Left lung (tissue), 10 donors: ENCODE measurements around the gene SERINC1. TPM values are rescaled to one million over a fixed set of nuclear protein-coding genes. Genes with fewer than 3 reads are reported as not detected.

Experiments
- ATAC-seq: fragments of 200-7000 bp; cut with Tn5 transposase; one replicate; pipeline ENCODE4 v1.9.1; 2020; ENCODE audit warnings: moderate library complexity
- DNase-seq, 4 donors: peaks; one replicate each; pipeline ENCODE4 v3.0.0-alpha.2; 2013 to 2020
- H3K27ac ChIP-seq, 2 donors: fragments of 200-600 bp; sonication (generic) in 1 of 2; one replicate each; pipeline versions ENCODE4 v1.5.0 to v1.8.0; 2020 to 2021
- H3K27me3 ChIP-seq, 2 donors: fragments of 200-600 bp; sonication (generic) in 1 of 2; one replicate each; pipeline versions ENCODE4 v1.5.0 to v1.8.0; 2020 to 2021
- H3K36me3 ChIP-seq, 2 donors: fragments of 200-600 bp; sonication (generic) in 1 of 2; one replicate each; pipeline versions ENCODE4 v1.5.0 to v1.8.0; 2020 to 2021
- H3K4me1 ChIP-seq, 2 donors: fragments of 200-600 bp; one replicate each; pipeline ENCODE4 v1.8.0; 2021
- H3K4me3 ChIP-seq, 2 donors: fragments of 200-600 bp; sonication (generic) in 1 of 2; one replicate each; pipeline versions ENCODE4 v1.5.0 to v1.8.0; 2020 to 2021; ENCODE audit warnings: mild to moderate bottlenecking in 1 of 2
- H3K9me3 ChIP-seq, 2 donors: fragments of 200-600 bp; sonication (generic) in 1 of 2; one replicate each; pipeline versions ENCODE4 v1.5.0 to v1.8.0; 2020 to 2021
- intact Hi-C, 2 donors: fragments of 100-400 bp; cut with DNase I; formaldehyde crosslinking; loops; one replicate each; pipeline versions ENCODE4 v1.11.2 to v1.14.2; 2022
- polyA plus RNA-seq, 6 donors: library from polyadenylated mRNA; unstranded; fragments of 120-200 nt; gene quantifications; one replicate each; pipeline ENCODE4 v1.2.1, GENCODE V29; 2013; ENCODE audit not compliant: insufficient read length in 6 of 6
- total RNA-seq, 2 donors: library from RNA; stranded (reverse); fragmentation: NEBNext Ultra II Directional; extraction: Animal tissue kit (Norgen Biotek cat#: 25700); gene quantifications; one replicate each; pipeline ENCODE4 v1.2.1, GENCODE V29; 2021
- TF ChIP-seq, protein P1 (sequence below), 2 donors: fragments of 200-600 bp; sonication (generic) in 1 of 2; IDR thresholded peaks; one replicate each; pipeline versions ENCODE4 v1.5.0 to v1.8.0; 2021; ENCODE audit warnings: antibody characterized with exemption in 2 of 2
- donor health status: DM: no; HTN: yes; CAD: no.
- donor health status: DM: no; HTN: no; CAD: no.

Gene SERINC1
- total and polyA plus RNA-seq, 8 donors: 149 to 190 (median 168) TPM

DNA sequence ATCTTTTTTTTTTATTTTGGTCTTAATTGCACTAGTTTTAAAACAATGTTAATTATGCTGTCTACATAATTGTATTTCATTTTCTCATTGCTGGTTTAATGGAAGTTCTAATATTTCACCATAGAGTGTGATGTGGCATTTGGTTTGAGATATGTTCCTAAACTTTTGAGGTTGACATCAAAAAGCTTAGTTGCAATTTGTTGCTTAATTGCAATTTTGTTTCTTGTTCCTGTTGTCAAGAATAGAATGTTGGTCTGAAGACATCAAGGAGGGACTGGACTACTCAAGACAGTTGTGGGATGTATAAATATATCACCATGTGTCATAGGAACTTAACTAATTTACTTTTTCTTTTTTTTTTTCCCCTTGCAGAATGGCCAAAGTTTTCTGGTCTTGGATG lies 59.6 kb downstream of the SERINC1 start:
- H3K36me3 ChIP-seq: peaks cover 0 to 29% of the 10 kb centered on the region in 2 donors
- no peak overlapping the region for H3K4me3 ChIP-seq
- no peaks in the 10 kb centered on the region for H3K27me3 ChIP-seq
- intact Hi-C loops: no loop called here
- TF ChIP-seq, protein P1, sequence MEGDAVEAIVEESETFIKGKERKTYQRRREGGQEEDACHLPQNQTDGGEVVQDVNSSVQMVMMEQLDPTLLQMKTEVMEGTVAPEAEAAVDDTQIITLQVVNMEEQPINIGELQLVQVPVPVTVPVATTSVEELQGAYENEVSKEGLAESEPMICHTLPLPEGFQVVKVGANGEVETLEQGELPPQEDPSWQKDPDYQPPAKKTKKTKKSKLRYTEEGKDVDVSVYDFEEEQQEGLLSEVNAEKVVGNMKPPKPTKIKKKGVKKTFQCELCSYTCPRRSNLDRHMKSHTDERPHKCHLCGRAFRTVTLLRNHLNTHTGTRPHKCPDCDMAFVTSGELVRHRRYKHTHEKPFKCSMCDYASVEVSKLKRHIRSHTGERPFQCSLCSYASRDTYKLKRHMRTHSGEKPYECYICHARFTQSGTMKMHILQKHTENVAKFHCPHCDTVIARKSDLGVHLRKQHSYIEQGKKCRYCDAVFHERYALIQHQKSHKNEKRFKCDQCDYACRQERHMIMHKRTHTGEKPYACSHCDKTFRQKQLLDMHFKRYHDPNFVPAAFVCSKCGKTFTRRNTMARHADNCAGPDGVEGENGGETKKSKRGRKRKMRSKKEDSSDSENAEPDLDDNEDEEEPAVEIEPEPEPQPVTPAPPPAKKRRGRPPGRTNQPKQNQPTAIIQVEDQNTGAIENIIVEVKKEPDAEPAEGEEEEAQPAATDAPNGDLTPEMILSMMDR (IDR thresholded peaks at IDR 0.05): no peak
- no peaks in the 10 kb centered on the region for H3K4me1 ChIP-seq
- DNase-seq: no peak
- H3K9me3 ChIP-seq: no peaks in the 10 kb centered on the region
- no peak overlapping the region for H3K27ac ChIP-seq
- ATAC-seq: no peak

DNA sequence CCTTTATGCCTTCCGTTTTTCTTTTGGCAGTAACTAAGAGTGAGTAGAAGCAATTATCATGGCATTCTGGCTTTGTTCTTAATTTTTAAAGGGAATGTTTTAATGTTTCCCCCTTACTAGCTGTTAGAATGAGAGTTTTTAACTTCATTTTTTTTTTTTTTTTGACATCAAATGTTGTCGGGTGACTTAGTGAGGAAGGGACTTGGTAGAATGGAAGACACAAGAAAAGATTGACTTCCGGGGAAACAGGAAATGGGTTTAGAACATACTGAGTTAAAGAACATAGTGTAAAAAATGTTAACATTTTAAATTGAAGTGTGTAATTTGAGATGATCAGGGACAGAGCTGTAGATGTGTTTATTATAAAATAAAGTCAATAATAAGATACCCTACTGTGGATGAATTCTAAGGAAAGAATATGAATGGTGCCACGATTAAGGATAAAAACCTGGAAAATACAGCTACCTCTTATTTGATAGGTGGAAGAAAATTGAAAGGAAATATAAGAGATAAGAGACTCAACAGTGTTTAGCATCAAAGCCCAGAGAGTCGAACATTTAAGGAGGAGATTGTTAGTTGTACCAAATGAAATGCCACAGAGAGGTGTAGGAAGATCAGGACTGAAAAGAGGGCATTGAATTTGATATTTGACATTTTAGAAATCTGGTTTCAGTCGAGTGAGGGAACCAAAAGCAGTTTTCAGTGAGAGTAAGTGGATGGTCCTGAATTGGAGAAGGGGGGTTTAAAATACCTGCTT lies 62.7 kb downstream of the SERINC1 start:
- ATAC-seq (no peak), DNase-seq (no peak)
- intact Hi-C loops: no loop called here
- Histone ChIP-seq H3K36me3 (peaks cover 0 to 16% of the 10 kb centered on the region in 2 donors), H3K27ac (no peak overlapping the region), H3K27me3 (no peaks in the 10 kb centered on the region), H3K4me1 (no peaks in the 10 kb centered on the region), H3K4me3 (no peak overlapping the region), H3K9me3 (no peaks in the 10 kb centered on the region)
- TF ChIP-seq, protein P1 (IDR thresholded peaks at IDR 0.05): no peak

DNA sequence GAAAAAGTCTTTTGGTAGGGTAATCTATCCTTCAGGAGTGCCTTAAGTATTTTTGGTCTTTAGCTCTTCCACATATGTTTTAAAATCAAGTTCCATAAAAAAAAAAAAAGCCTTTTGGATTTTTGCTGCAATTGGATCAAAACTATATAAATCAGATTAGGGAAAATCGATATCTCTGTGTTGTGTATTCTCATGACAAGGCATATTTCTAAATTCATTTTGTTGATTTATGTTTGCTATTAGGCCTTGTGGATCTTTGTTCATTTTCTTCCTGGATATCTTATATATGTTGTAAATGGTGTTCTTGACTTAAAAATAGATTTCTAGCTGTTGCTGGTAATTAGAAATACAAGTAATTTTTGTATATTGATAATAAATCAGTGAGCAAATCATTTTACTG lies 63.4 kb downstream of the SERINC1 start:
- Histone ChIP-seq H3K9me3 (no peaks in the 10 kb centered on the region), H3K4me3 (no peak overlapping the region), H3K36me3 (peaks cover 0 to 10% of the 10 kb centered on the region in 2 donors), H3K27ac (no peak overlapping the region), H3K4me1 (no peaks in the 10 kb centered on the region), H3K27me3 (no peaks in the 10 kb centered on the region)
- no peak for ATAC-seq
- TF ChIP-seq, protein P1 (IDR thresholded peaks at IDR 0.05): no peak
- DNase-seq: no peak
- intact Hi-C loops: no loop called here

DNA sequence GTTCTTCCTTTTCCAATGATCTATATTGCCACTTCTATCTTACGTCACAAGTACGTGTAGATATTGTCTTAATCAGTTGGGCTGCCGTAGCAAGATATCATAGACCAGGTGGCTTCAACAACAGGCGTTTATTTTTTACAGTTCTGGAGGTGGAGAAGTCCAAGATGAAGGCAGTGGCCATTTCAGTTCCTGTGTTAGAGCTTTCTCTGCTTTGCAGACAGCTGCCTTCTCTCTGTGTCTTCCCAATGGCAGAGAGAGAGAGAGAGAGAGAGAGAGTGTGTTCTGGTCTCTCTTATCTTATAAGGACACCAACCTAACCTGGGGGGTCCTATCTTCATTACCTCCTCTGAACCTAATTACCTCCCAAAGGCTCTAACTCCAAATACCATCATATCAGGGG lies 63.9 kb downstream of the SERINC1 start:
- H3K9me3 ChIP-seq: no peaks in the 10 kb centered on the region
- TF ChIP-seq, protein P1 (IDR thresholded peaks at IDR 0.05): no peak
- H3K36me3 ChIP-seq: peaks cover 0 to 6% of the 10 kb centered on the region in 2 donors
- DNase-seq: no peak
- intact Hi-C loops: no loop called here
- no peak overlapping the region for H3K4me3 ChIP-seq
- H3K4me1 ChIP-seq: no peaks in the 10 kb centered on the region
- no peak for ATAC-seq
- no peak overlapping the region for H3K27ac ChIP-seq
- no peaks in the 10 kb centered on the region for H3K27me3 ChIP-seq

DNA sequence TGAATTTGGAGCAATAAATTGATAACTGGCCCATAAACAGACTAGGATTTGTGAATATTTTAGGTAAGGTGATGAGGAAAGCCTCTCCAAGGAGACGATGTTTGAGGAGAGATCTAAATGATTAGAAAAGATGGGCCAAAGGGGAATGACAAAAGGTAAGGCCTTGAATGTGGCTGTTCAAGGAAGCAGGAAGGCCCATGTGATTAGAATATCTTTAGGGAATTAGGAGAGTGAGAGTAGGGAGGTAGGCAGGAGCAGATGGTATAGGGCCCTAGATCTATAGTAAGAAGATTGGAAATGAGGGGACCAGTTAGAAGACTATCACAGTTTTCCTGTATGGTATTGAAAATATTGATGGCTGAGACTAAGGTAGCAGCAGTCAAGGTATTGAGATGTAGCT lies 65.4 kb downstream of the SERINC1 start:
- no peaks in the 10 kb centered on the region for H3K36me3 ChIP-seq
- no peak overlapping the region for H3K4me3 ChIP-seq
- DNase-seq: no peak
- no peak for ATAC-seq
- no peak overlapping the region for H3K27ac ChIP-seq
- no peaks in the 10 kb centered on the region for H3K9me3 ChIP-seq
- intact Hi-C loops: no loop called here
- TF ChIP-seq, protein P1 (IDR thresholded peaks at IDR 0.05): no peak
- no peaks in the 10 kb centered on the region for H3K27me3 ChIP-seq
- H3K4me1 ChIP-seq: peaks cover 0 to 3% of the 10 kb centered on the region in 2 donors
